ENCODE results near the gene GABRA6. TPM values are rescaled to one million over a fixed set of nuclear protein-coding genes. Genes with fewer than 3 reads are reported as not detected.

Gene GABRA6
- total RNA-seq, 1 experiment from 2014 or later, result not detected

DNA sequence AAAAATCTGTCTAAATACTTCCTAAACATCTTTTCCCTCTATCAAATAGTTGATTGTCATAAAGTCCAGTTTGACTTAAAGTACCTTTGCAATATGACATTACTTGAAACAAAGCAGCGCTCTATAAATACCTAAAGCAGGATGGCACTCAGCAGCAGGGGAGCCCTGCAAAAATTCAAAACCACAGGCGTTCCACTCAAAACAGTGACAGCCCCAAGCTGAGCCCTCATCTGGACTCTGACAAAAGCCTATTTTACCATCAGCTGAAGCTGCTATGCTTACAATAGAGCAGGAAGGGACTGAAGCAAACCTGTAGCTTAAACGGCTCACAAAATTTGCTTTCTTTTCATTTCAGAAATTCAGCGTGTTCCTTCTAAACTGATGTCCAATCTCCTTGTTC is 11.5 kb downstream of the GABRA6 start (continued):
- TF ChIP-seq, protein P1, sequence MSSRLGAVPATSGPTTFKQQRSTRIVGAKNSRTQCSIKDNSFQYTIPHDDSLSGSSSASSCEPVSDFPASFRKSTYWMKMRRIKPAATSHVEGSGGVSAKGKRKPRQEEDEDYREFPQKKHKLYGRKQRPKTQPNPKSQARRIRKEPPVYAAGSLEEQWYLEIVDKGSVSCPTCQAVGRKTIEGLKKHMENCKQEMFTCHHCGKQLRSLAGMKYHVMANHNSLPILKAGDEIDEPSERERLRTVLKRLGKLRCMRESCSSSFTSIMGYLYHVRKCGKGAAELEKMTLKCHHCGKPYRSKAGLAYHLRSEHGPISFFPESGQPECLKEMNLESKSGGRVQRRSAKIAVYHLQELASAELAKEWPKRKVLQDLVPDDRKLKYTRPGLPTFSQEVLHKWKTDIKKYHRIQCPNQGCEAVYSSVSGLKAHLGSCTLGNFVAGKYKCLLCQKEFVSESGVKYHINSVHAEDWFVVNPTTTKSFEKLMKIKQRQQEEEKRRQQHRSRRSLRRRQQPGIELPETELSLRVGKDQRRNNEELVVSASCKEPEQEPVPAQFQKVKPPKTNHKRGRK (CRISPR knock-in tag; IDR thresholded peaks at IDR 0.05; ENCODE audit: borderline replicate concordance), result no peak

DNA sequence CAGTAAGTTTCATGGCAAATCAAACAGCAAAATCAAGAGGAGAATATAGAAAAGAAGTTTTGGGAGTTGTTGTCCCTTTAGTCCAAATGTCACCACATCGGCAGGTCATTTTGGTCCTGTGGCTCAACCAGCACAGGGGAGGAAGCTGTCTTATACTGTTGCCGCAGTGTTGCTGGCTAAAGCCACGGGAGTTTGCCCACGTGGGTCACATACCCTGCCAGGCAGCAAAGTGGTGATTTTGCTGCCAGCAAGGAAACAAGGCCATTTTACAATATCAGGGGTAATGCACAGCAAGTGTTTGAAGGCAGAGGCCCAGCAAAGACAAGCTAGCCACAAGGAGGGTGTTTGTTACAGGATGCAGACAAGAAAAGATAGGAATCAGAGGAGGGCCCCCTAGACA is 14.5 kb downstream of the GABRA6 start:
- TF ChIP-seq ZNF121 (CRISPR knock-in tag; IDR thresholded peaks at IDR 0.05), result no peak
- TF ChIP-seq, protein P2, sequence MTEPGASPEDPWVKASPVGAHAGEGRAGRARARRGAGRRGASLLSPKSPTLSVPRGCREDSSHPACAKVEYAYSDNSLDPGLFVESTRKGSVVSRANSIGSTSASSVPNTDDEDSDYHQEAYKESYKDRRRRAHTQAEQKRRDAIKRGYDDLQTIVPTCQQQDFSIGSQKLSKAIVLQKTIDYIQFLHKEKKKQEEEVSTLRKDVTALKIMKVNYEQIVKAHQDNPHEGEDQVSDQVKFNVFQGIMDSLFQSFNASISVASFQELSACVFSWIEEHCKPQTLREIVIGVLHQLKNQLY (CRISPR knock-in tag; IDR thresholded peaks at IDR 0.05), result no peak
- TF ChIP-seq, protein P3, sequence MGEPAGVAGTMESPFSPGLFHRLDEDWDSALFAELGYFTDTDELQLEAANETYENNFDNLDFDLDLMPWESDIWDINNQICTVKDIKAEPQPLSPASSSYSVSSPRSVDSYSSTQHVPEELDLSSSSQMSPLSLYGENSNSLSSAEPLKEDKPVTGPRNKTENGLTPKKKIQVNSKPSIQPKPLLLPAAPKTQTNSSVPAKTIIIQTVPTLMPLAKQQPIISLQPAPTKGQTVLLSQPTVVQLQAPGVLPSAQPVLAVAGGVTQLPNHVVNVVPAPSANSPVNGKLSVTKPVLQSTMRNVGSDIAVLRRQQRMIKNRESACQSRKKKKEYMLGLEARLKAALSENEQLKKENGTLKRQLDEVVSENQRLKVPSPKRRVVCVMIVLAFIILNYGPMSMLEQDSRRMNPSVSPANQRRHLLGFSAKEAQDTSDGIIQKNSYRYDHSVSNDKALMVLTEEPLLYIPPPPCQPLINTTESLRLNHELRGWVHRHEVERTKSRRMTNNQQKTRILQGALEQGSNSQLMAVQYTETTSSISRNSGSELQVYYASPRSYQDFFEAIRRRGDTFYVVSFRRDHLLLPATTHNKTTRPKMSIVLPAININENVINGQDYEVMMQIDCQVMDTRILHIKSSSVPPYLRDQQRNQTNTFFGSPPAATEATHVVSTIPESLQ (CRISPR knock-in tag; IDR thresholded peaks at IDR 0.05), result no peak
- TF ChIP-seq ZBTB21 (CRISPR knock-in tag; IDR thresholded peaks at IDR 0.05; ENCODE audit: borderline replicate concordance), result no peak
- TF ChIP-seq GTF2I (CRISPR knock-in tag; conservative IDR thresholded peaks at IDR 0.05), result no peak
- no peak for TF ChIP-seq CREB1 (CRISPR knock-in tag; IDR thresholded peaks at IDR 0.05)
- TF ChIP-seq TCF7 (CRISPR knock-in tag; IDR thresholded peaks at IDR 0.05; ENCODE audit: low read depth), result no peak
- TF ChIP-seq, protein P4, sequence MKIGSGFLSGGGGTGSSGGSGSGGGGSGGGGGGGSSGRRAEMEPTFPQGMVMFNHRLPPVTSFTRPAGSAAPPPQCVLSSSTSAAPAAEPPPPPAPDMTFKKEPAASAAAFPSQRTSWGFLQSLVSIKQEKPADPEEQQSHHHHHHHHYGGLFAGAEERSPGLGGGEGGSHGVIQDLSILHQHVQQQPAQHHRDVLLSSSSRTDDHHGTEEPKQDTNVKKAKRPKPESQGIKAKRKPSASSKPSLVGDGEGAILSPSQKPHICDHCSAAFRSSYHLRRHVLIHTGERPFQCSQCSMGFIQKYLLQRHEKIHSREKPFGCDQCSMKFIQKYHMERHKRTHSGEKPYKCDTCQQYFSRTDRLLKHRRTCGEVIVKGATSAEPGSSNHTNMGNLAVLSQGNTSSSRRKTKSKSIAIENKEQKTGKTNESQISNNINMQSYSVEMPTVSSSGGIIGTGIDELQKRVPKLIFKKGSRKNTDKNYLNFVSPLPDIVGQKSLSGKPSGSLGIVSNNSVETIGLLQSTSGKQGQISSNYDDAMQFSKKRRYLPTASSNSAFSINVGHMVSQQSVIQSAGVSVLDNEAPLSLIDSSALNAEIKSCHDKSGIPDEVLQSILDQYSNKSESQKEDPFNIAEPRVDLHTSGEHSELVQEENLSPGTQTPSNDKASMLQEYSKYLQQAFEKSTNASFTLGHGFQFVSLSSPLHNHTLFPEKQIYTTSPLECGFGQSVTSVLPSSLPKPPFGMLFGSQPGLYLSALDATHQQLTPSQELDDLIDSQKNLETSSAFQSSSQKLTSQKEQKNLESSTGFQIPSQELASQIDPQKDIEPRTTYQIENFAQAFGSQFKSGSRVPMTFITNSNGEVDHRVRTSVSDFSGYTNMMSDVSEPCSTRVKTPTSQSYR (CRISPR knock-in tag; IDR thresholded peaks at IDR 0.05), result no peak
- TF ChIP-seq RORB (CRISPR knock-in tag; IDR thresholded peaks at IDR 0.05), result no peak
- TF ChIP-seq, protein P5, sequence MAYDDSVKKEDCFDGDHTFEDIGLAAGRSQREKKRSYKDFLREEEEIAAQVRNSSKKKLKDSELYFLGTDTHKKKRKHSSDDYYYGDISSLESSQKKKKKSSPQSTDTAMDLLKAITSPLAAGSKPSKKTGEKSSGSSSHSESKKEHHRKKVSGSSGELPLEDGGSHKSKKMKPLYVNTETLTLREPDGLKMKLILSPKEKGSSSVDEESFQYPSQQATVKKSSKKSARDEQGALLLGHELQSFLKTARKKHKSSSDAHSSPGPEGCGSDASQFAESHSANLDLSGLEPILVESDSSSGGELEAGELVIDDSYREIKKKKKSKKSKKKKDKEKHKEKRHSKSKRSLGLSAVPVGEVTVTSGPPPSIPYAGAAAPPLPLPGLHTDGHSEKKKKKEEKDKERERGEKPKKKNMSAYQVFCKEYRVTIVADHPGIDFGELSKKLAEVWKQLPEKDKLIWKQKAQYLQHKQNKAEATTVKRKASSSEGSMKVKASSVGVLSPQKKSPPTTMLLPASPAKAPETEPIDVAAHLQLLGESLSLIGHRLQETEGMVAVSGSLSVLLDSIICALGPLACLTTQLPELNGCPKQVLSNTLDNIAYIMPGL (CRISPR knock-in tag; IDR thresholded peaks at IDR 0.05), result no peak
- TF ChIP-seq HMGA2 (CRISPR knock-in tag; IDR thresholded peaks at IDR 0.05), result no peak
- TF ChIP-seq, protein P6, sequence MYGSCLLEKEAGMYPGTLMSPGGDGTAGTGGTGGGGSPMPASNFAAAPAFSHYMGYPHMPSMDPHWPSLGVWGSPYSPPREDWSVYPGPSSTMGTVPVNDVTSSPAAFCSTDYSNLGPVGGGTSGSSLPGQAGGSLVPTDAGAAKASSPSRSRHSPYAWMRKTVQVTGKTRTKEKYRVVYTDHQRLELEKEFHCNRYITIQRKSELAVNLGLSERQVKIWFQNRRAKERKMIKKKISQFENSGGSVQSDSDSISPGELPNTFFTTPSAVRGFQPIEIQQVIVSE (CRISPR knock-in tag; IDR thresholded peaks at IDR 0.05; ENCODE audit: borderline replicate concordance), result no peak
- no peak for TF ChIP-seq JUN (CRISPR knock-in tag; IDR thresholded peaks at IDR 0.05)
- no peak for TF ChIP-seq TP53 (CRISPR knock-in tag; IDR thresholded peaks at IDR 0.05)
- no peak overlapping the region for H3K27ac Mint-ChIP-seq
- H3K4me3 Mint-ChIP-seq, result no peak overlapping the region
- ChIA-PET CTCF (interaction anchor here (1.5 kb wide), 1 partner anchor 24 kb away, joined by 3 read pairs; no protein-coding TSS in a partner anchor), POLR2A (no interaction called here)
- DNase-seq (ENCODE audit: low spot score), result no peak
- no peak for ATAC-seq
- no peaks in the 10 kb centered on the region for H3K36me3 Mint-ChIP-seq
- H3K9me3 Mint-ChIP-seq, result no peaks in the 10 kb centered on the region
- peaks cover 11% of the 10 kb centered on the region for H3K4me1 Mint-ChIP-seq
- no peaks in the 10 kb centered on the region for H3K27me3 Mint-ChIP-seq (ENCODE audit: low read depth)
